ENCODE results near the gene STING1. TPM values are rescaled to one million over a fixed set of nuclear protein-coding genes. Genes with fewer than 3 reads are reported as not detected.

STING1 gene
- total and polyA plus RNA-seq, 2 of the 8 experiments (the other 6 are each of a cell fraction or from before 2014, with no cell fraction given) = 0.26 to 0.47 TPM

GRCh38 chr5:139470821-139471300 is 11.7 kb downstream of the STING1 start, which contains the start of gene SMIM33 (continued):
- TF ChIP-seq CTCF (IDR thresholded peaks at IDR 0.05; ENCODE audit: control extremely low read depth in 1 of 3, insufficient read depth in 1 of 3, low read depth in 1 of 3, low read length in 3 of 3) = no peak
- no peak for TF ChIP-seq POU5F1 (IDR thresholded peaks at IDR 0.05; ENCODE audit: low read depth, low read length)
- no peak for TF ChIP-seq RFX5 (IDR thresholded peaks at IDR 0.05; ENCODE audit: borderline replicate concordance, low read depth, low read length)
- no peak for TF ChIP-seq SP2 (IDR thresholded peaks at IDR 0.05; ENCODE audit: low read length)
- TF ChIP-seq KDM1A (IDR thresholded peaks at IDR 0.05; ENCODE audit: borderline replicate concordance, low read length) = no peak
- no peak for TF ChIP-seq MAX (IDR thresholded peaks at IDR 0.05)
- no peak for TF ChIP-seq ZNF274 (IDR thresholded peaks at IDR 0.05; ENCODE audit: borderline replicate concordance, extremely low read depth, low read length)
- TF ChIP-seq CHD1 (IDR thresholded peaks at IDR 0.05; ENCODE audit: low read depth, low read length) = no peak
- no peak for TF ChIP-seq TEAD4 (IDR thresholded peaks at IDR 0.05; ENCODE audit: low read depth, low read length)
